GM19455 (cell line): Measurements from ENCODE around the gene ZNF750.

Experiments
- ATAC-seq: cut with Tn5 transposase; IDR thresholded peaks from one replicate; pipeline ENCODE4 v1.9.1; 2021; ENCODE audit not compliant: unreplicated experiment

Gene ZNF750

DNA sequence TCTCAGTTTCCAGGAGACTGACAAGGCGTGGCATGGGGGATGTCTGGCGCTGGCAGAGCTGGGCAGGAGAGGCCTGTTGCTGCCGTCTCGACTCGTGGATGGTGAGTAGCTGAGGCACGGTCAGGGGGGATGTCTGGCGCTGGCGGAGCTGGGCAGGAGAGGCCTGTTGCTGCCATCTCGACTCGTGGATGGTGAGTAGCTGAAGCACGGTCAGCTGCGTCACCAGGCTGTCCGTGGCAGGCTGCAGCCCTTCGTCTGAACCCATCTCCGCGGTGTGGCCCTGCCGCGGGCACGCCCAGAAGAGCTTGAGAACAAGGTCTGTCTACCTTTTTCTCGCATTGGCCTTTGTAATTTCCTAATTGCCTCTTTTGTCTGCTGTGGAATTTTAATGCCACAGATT lies 25.0 kb downstream of the ZNF750 start:
- ATAC-seq: no peak

DNA sequence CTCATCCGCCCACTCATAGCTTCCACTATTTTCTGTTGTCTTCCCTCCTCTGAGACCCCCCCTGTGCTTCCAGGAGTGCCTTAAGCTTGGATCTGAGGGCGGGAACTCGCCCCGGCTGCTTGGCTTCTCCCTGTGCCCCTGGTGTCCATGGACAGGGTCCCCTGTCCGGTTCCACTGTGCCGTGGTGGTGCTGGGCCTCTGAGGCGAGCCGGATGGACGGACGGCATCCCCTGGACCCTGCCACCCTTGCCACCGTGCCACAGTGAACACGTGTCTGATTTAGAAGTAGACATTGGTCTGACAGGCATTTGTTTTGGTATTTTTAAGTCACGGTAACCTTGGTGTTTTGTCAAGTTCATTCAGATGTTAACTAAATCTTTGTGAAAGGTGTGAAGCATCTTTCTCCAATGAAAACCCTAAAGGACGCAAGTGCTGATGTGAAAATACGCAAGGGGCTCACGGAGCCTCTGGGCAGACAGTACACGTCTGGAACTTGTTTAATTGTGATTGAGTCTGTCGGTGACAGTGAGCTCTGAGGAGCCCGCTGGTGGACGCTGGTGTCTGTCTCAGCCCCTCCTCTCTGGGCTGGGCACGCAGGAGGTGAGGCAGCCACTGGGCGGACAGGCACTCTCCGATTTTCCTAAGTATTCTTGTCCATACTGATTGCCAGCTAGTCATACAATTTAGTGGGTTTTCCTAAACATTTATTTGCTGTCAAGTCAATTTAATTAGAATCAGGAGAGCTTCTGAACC lies 26.3 kb downstream of the ZNF750 start:
- no peak for ATAC-seq

DNA sequence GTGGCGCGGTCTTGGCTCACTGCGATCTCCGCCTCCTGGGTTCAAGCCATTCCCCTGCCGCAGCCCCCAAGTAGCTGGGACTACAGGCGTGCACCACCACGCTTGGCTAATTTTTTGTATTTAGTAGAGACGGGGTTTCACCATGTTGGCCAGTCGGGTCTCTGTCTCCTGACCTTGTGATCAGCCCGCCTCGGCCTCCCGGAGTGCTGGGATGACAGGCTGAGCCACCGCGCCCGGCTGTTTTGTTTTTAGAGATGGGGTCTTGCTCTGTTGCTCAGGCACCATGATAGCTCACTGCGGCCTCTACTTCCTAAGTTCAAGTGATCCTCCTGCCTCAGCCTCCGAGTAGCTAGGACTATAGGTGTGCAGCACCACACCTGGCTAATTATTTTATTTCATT lies 27.2 kb downstream of the ZNF750 start:
- no peak for ATAC-seq

DNA sequence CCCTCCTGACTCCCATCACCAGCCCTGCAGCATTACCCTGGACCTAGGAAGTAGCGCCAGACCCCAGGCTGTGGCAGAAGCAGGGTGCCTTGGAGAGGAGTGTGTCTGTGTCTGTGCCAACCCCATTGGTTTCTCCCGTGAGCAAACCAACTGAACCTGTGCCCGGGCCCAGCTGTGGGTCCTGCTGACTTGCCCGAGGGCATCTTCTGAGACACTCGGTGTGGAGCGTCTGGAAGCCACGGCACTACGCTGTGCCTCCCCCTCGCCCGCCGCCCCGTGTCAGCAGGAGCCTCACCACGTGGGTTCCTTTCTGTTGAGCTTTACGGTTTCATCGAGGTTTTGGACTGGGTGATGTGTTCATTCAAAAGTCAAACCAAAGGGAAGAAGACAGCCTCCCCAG lies 27.8 kb downstream of the ZNF750 start:
- ATAC-seq: no peak

DNA sequence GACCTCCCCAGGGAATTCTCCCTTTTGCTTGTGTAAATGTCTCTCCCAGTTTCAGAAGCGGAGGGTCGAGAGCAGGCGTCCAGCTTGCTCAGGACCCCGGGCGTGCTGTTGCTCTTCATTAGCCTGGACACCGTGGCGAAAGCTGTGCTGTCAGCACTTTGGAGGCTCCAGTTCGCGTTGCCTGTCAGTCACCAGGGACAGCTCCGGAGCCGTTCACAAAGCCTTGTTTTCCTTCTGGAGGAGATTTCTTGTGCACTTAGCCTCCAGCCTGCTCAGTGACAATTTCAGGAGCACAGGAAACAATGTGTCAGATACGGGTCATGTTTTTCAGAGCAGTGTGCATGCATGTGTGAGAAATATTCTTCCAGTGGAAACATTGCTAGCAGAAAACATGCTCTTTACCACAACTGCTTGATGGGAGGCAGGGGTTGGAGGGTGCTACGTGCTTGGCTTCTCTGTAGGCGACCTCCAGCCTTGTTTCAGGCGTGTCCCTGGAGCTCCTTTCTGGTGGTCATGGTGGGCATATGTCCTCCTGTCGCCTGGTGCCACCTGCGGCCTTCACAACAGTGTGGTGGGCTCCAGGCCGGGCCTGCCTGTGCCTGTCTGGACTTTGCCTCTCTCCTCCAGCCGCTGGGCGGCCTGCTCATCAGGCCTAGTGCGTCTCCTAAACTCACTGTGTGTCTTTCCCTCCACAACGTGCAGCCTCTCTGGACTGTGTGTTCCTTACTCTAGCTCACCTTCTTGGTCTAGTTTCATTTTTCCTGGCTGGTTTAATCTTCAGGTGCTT lies 29.0 kb downstream of the ZNF750 start:
- no peak for ATAC-seq

DNA sequence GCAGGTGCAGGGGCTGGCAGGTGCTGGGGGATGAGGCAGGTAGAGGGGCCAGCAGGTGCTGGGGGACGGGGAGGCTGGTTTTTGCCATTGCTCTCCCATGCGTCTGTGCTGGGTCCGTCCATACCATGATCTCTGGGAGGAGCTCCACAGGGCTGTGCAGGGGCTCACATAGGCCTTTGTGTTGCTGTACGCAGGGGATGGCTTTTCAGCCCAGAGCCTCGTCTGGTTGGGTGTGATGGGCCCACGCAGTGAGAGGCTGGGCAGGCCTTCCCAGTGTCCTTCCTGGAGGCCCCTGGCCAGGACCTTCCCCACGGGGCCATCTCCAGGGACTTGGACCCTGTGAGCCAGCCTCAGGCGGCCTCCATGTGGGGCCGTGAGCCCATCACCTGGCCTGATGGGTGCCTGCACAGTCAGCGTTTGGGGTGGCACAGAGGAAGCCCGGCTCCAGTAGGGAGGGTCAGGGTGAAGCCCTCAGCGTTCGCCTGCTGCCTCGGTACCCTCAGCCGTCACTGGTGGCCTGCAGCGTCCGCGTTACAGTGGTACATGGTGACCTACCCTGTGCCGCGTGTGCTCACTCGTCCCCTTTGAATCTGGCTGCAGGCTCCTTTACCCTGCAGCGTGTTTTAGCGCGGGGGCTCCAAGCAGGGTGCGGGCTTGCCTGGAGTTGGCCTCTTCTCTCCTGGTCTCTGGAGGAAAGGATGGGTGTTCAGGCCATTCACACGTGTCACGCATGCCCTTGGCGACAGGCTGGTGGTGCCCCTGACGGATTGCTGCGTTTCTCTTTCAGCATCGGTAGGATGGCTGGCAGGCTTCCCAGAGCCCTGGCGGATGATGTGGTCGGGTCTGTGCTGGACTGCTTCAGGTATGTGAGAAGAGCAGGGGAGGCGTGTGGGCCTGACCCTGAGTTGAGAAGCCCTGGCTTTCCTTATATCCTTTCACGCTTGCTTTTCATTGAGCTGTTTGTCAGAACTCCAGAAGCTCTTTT lies 30.6 kb downstream of the ZNF750 start:
- ATAC-seq: no peak

DNA sequence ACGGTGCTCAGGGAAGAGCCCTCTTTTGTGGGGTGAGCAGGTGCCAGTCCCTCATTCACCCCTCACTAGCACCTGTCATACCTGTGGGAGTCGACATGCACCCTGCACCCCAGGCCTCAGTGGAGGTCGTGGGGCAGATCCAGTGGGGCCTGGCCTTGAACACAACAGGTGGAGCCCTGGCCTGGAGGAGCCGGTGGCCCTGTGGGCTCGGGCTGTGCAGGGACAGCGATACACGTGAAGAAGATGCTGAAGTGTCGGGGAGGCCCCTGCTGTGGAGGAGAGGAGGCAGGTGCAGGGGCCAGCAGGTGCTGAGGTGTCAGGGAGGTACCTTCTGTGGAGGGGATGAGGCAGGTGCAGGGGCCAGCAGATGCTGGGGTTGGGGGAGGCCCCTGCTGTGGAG lies 31.8 kb downstream of the ZNF750 start:
- no peak for ATAC-seq

DNA sequence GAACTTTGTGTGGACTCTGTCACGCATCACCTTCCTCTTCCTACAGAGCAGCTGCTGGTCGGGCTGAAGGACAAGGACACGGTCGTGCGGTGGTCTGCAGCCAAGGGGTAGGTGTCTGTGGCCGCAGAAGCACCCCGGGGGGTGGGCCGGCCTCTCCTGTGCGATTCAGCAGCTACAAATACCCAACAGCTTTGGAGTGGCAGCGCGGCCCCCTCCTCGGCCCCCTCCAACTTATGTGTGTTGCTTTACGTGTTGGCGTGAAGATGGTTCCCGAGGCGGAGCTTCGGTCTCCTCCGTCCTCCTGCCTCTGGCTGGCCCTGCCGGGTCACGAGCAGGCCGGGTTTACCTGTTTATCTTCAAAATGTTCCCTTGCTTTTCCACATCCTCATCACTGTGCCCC lies 32.3 kb downstream of the ZNF750 start:
- no peak for ATAC-seq

DNA sequence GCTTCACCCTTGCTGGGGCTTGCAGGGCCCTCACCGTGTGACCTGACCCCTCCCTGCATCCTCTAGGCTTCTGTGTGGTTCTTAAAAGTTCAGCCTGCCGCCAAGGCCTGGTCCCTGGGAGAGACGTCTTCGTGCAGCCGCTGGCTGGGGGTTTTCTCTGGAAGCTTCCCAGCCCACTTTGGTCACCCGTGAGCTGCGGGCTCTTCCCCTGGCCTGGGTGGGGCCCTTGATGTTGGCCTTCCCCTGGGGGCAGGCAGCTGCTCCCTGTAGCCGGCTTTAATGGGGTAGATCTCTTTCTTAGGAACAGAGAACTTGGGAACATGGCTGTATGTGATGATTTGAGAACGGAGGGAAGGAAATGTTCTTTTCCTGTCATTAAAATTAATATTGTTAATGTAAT lies 32.7 kb downstream of the ZNF750 start:
- ATAC-seq: no peak

DNA sequence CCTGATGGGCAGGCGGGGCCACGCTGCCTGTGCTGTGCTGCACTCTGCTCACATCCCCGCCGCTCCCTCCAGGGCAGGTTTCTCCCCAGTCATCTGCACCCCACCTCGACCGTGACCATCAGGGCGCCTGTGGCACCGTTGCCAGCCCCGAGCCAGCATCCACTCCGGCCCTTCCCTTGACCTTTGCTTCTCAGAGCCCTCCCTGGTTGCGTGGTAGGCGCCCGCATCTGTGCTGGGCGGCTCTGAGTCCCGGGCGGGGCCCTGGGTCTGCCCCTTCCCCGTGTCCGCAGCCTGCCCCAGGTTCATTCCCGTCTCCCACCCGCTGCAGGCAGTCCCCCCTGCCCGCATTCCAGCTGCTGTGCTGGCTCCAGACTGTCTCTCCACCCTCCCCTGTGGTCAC lies 33.2 kb downstream of the ZNF750 start:
- no peak for ATAC-seq

DNA sequence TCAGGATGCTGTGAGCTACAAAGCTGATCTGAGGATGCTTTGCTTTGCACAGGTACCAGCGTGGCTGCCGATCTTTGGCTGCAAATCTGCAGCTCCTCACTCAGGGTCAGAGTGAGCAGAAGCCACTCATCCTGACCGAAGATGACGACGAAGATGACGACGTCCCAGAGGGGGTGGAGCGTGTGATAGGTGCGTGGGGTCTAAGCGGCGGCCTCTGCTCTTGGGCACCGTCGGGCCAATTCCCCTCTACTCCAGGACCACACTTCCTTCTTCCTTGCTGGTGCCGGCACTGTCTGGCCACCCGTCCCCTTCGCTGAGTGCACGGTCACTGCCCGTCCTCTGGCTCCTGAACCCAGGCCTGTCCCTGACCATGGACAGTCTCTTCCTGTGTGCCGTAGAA lies 34.0 kb downstream of the ZNF750 start:
- ATAC-seq: no peak

DNA sequence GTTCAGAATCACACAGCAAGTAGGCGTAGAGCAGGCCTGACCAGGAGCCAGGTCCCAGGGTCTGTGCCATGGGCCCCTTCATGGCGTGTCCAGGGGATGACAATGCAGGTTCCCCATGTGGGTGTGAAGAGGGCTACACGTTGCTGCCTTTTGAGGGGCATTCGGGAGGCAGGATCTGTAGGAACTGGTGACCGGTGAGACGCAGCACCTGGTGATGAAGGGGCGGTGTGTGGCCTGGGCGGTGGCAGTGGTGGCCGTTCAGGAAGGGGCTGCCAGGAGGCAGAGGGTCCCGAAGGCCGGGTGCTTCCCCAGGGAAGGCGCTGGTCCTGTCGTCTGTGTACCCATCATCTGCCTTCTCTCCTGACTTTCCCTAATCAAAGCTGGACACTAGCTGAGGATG lies 34.6 kb downstream of the ZNF750 start:
- ATAC-seq: no peak

DNA sequence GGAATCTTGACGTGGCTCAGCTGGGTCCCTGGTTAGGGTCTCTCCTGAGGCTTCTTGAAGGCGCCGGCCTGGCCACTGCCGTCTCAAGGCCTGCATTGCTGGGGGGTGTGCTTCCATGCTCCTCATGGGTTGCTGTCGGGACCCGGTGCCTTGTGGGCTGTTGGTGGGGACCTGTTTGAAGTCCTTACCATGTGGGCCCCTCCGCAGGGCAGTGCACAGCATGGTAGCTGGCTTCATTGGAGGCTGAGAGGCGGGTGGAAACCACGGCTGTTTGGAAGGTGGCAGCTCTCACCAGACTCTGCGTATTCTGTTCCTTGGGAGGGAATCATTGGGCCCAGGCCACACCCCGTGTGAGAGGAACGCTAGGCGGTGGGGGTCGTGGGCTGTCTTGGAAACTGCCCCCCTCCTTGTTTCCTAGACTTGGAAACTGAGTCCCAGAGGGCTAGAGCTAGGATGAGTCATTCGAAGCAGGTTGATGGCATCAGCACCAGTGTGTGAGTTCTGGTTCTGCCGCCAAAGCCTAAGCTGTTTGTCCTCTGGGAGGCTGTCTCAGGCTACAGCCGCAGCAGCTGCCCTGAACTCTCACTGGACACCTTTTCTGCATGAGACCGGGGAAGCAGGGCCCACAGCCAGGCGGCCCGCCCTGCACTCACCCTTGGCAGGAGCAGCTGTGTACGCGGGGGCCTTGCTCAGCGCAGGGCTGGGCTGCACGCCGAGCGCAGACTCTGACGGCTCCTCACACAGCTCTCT lies 35.2 kb downstream of the ZNF750 start:
- ATAC-seq: no peak

DNA sequence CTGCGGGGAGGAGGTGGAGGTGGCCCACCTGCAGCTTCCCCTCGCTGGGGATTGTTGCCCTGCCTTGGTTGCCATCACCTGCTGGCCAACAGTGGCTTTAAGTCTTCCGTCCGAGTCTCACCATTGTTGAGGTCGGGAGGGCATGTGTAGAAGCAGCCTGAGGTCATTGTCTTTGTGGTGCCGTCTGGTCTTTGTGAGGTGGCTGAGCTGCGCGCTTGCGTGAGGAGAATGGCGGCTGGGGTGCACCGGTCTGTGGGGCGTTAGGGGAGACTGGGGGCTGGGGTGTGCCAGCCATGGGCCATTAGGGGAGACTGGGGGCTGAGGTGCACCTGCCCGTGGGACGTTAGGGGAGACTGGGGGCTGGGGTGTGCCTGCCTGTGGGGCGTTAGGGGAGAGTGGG lies 36.2 kb downstream of the ZNF750 start:
- ATAC-seq: no peak

DNA sequence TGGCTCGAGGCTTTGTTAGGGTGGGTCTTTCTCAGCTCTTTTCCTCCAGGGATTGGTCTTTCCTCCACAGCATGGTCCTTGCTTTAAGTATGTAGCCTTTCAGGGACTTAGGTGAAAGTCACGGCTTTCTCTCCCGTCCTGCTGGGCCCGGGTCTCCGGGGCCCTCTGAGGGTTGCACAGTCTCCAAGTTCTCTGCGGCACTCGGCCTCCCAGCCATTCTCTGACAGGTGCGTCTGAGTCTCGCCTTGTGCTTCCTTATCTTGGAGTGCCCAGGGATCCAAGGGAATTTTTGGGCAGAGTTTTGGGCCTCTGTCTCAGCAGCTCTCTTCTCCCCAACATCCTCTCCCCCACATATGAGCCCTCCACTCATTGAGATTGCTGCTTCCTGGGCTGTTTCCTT lies 36.6 kb downstream of the ZNF750 start:
- ATAC-seq: no peak

DNA sequence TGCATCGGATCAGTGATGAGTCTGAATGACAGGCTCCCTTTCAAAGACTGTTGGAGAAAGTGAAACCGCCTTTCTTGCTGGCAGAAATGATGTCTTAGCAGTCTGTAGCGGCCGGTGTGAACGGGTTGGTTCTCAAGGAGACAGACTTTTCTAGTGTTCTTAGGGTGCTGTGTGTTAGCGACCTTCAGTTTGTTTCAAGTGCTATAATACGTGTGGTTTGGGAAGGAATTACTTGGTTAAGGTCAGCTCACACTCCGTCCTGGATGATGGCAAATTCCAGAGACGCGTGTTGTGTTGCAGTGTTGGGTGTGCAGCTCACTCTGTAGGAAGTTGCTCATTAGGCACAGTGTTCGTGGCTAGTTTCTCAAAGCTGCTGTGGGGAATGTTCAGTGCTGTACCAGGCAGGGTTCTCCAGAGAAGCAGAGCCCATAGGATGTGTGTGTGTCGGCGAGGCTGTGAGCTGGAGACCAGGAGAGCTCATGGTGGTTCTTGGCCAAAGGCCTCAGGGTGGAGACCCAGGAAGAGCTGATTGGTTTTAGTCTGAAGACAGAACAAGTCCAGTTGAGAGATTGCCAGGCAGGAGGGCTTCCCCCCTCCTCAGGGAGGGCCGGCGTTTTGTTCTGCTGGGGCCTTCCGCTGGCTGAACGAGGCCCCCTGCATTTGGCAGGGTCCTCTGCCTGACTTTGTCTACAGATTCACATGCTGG lies 37.6 kb downstream of the ZNF750 start:
- ATAC-seq: no peak

DNA sequence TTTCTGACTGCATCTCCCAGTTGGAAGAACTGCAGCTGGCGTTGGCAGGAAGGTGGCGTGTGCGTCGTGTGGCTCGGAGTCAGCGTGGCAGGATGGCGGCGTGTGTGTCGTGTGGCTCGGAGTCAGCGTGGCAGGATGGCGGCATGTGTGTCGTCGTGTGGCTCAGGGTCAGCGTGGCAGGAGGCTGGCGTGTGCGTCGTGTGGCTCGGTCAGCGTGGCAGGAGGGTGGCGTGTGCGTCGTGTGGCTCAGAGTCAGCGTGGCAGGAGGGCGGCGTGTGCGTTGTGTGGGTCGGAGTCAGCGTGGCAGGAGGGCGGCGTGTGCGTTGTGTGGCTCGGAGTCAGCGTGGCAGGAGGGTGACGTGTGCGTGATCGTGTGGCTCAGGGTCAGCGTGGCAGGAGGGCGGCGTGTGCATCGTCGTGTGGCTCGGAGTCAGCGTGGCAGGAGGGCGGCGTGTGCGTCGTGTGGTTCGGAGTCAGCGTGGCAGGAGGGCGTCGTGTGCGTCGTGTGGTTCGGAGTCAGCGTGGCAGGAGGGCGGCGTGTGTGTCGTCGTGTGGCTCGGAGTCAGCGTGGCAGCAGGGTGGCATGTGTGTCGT lies 38.3 kb downstream of the ZNF750 start:
- no peak for ATAC-seq

DNA sequence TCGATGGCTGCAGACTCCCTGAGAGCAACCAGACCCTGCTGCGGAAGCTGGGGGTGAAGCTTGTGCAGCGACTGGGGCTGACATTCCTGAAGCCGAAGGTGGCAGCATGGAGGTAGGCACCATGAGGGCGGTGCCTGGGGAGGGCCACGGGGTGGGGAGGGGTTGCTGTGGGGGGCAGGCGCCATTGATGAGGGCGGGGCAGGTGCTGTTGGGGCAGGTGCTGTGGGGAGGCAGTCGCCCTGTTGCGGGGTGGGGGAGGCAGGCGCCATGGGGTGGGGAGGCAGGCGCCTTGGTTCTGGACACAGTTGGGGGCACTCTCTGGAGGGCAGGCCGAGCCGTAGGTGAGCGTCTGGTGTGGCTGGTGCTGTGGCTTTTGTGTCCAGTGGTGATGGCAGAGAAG lies 38.9 kb downstream of the ZNF750 start:
- ATAC-seq: no peak

DNA sequence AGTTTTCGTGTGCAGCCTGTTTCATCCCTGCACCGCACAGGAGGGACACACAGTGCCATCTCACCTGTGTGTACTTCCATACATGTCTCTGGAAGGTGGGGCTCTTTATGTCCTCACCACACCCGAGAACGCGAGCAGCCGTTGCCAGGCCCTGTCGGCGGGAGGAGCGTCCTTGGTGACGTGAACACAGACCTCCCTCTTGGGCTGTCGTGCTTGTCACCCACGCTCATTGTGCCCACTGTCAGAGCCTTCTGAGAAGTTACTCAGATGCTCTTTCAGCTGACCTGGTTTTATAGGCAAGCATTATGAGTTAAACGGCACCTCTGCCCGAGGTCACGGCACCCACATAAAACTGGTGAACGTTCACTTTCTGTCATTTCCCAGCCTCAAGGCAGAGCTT lies 40.2 kb downstream of the ZNF750 start:
- ATAC-seq: no peak

DNA sequence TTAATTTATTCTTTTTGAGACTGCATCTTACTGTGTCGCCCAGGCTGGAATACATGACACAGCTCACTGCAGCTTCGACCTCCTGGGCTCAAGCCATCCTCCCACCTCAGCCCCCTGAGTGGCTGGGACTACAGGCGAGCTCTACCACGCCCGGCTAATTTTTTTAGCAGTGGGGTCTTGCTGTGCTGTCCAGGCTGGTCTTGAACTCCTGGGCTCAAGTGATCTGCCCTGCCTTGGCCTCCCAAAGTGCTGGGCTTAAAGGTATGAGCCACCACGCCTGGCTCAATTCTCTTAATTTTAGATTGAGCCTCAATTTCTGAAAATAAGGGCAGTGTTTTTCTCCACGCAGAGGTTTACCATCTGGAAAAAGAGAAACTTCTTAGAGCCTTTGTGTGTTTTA lies 41.1 kb downstream of the ZNF750 start:
- ATAC-seq: no peak
